GM23338 (cell line): ENCODE results near the gene ZNF469. TPM values are rescaled to one million over a fixed set of nuclear protein-coding genes. Genes with fewer than 3 reads are reported as not detected.

ENCODE experiments used
- ATAC-seq: fragments of 200-7000 bp; cut with Tn5 transposase; 3 replicates; pipeline ENCODE4 v1.9.1; 2020
- DNase-seq: peaks from one replicate; pipeline ENCODE4 v3.0.0-alpha.2; 2015; ENCODE audit warnings: low spot score
- H2AFZ ChIP-seq: fragments of 200-600 bp; sonication (generic); 2 replicates; pipeline ENCODE4 v1.8.0; 2016; ENCODE audit warnings: antibody characterized with exemption, mild to moderate bottlenecking, moderate library complexity
- H3F3A ChIP-seq: fragments of 200-600 bp; sonication (generic); replicated peaks from 2 replicates; pipeline ENCODE4 v1.8.0; 2017; ENCODE audit warnings: antibody characterized with exemption, mixed run types, low read depth
- H3K27ac ChIP-seq: fragments of 200-600 bp; sonication (generic); 2 replicates; pipeline ENCODE4 v1.6.1; 2016; ENCODE audit warnings: low read depth
- H3K27me3 ChIP-seq: fragments of 200-600 bp; sonication (generic); 2 replicates; pipeline ENCODE4 v1.8.0; 2016; ENCODE audit warnings: mild to moderate bottlenecking, mixed run types, moderate library complexity; ENCODE audit not compliant: insufficient read depth
- H3K36me3 ChIP-seq: fragments of 200-600 bp; sonication (generic); 2 replicates; pipeline ENCODE4 v1.8.0; 2016; ENCODE audit warnings: mild to moderate bottlenecking; ENCODE audit not compliant: insufficient read depth
- H3K4me1 ChIP-seq: fragments of 200-600 bp; sonication (generic); 2 replicates; pipeline ENCODE4 v1.8.0; 2016; ENCODE audit warnings: mild to moderate bottlenecking, moderate library complexity; ENCODE audit not compliant: insufficient read depth
- H3K4me2 ChIP-seq: fragments of 200-600 bp; sonication (generic); 2 replicates; pipeline ENCODE4 v1.7.1; 2017; ENCODE audit warnings: mixed run types
- H3K4me3 ChIP-seq: fragments of 200-600 bp; sonication (generic); 2 replicates; pipeline ENCODE4 v1.6.1; 2016; ENCODE audit warnings: mixed run types
- H3K79me2 ChIP-seq: fragments of 200-600 bp; sonication (generic); replicated peaks from 2 replicates; pipeline ENCODE4 v1.8.0; 2017; ENCODE audit warnings: mild to moderate bottlenecking; ENCODE audit not compliant: insufficient read depth
- H3K9me2 ChIP-seq: fragments of 200-600 bp; sonication (generic); 2 replicates; pipeline ENCODE4 v1.8.0; 2017; ENCODE audit not compliant: insufficient read depth
- H4K20me1 ChIP-seq: fragments of 200-600 bp; sonication (generic); replicated peaks from 2 replicates; pipeline ENCODE4 v1.8.0; 2017; ENCODE audit warnings: mild to moderate bottlenecking; ENCODE audit not compliant: insufficient read depth
- H3K27ac Mint-ChIP-seq: 2 replicates; pipeline ENCODE4 v1.8.0; 2020; ENCODE audit warnings: inconsistent platforms, mild to moderate bottlenecking, moderate library complexity, mixed read lengths
- H3K27me3 Mint-ChIP-seq: 3 replicates; pipeline ENCODE4 v1.8.0; 2022; ENCODE audit warnings: low read depth, mild to moderate bottlenecking, moderate library complexity, mixed read lengths, inconsistent platforms; ENCODE audit not compliant: insufficient read depth, poor library complexity
- H3K36me3 Mint-ChIP-seq: 3 replicates; pipeline ENCODE4 v1.8.0; 2021; ENCODE audit warnings: low read depth, mild to moderate bottlenecking, inconsistent platforms, moderate library complexity, mixed read lengths
- H3K4me1 Mint-ChIP-seq: 3 replicates; pipeline ENCODE4 v1.8.0; 2020; ENCODE audit warnings: mild to moderate bottlenecking, inconsistent platforms, mixed read lengths
- H3K4me3 Mint-ChIP-seq: 3 replicates; pipeline ENCODE4 v1.8.0; 2021; ENCODE audit warnings: moderate library complexity, mild to moderate bottlenecking, inconsistent platforms, mixed read lengths
- H3K9me3 Mint-ChIP-seq: 3 replicates; pipeline ENCODE4 v1.8.0; 2020; ENCODE audit warnings: moderate library complexity, mild to moderate bottlenecking, inconsistent platforms, mixed read lengths
- CREB1 ChIP-seq: fragments of 250-450 bp; sonication (Bioruptor Pico); IDR thresholded peaks from 2 replicates; pipeline ENCODE4 v1.5.0; 2020; ENCODE audit warnings: low read depth, mild to moderate bottlenecking, moderate library complexity
- CTCF ChIP-seq, 2 experiments: fragments of 200-600 bp in 1 of 2; sonication (generic) in 1 of 2; conservative IDR thresholded peaks; 2 replicates each; pipeline versions ENCODE4 v1.5.1 to v1.6.1; 2016 to 2017; ENCODE audit warnings: antibody characterized with exemption in 2 of 2, low read depth in 2 of 2, mild to moderate bottlenecking in 2 of 2, moderate library complexity in 1 of 2
- NANOG ChIP-seq: IDR thresholded peaks from 2 replicates; pipeline ENCODE4 v1.6.1; 2016; ENCODE audit warnings: antibody characterized with exemption, borderline replicate concordance
- ZNF331 ChIP-seq: fragments of 250-450 bp; sonication (Bioruptor Pico); IDR thresholded peaks from 2 replicates; pipeline ENCODE4 v1.5.0; 2020; ENCODE audit warnings: low read depth, mild to moderate bottlenecking, moderate library complexity
- polyA plus RNA-seq: library from polyadenylated mRNA; unstranded; fragments of >200 nt; fragmentation: Nextera tagmentation; extraction: Ambion mirVana; gene quantifications from 2 replicates; pipeline ENCODE4 v1.2.1, GENCODE V29; 2016
- total RNA-seq: library from RNA; depleted of rRNA; stranded (reverse); fragments of >200 nt; shearing (Covaris generic); gene quantifications from 2 replicates; pipeline ENCODE4 v1.2.3, GENCODE V29; 2014
- TF ChIP-seq, protein P1 (sequence below): IDR thresholded peaks from one replicate; pipeline ENCODE4 v1.6.1; 2018; ENCODE audit warnings: antibody characterized with exemption; ENCODE audit not compliant: unreplicated experiment

ZNF469 gene
- total and polyA plus RNA-seq, 2 experiments from 2014 or later = 0.23 to 1.9 TPM

DNA sequence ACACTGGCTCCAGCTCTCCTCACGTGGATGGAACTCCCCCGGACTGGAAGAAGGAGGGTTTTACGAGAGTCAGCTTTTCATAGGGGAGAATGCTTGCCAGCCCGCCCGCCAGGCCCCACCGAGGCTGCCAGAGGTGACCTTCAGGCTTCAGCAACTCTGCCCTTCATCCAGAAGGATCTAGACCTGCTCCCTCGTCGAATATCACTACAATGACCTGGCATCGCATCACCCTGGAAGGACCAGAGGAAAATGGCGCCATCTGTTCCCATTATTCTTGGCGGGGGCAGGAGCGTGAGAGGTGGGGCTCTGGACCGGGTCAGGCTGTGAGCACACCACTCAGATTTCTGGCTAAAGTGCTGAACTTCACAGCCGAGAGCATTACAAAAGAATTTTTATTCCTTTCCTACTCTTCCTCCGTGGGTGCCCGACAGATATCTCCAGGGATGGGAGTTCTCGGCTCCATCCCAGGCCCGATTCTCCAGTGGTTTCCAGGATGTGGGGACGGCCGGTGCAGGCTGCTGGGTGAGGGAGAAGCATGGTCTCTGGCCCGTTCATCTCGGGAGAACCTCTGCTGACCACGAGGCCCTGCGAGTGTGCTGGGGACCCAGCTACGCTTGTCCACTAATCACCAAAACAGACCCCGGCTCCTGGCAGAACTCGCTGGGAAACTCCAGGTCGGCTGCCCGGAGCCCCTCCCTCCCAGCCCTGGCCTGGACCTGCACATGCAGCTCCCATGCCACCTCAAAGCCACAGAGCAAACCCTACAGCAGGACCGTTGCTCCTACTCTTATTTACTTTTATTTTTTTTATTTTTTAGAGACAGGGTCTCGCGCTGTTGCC lies 36.8 kb upstream of the ZNF469 start:
- peaks cover 6% of the 10 kb centered on the region for H3K27me3 Mint-ChIP-seq

More for the DNA sequence above, 36.8 kb upstream of the ZNF469 start:
- no peak overlapping the region for H3K27ac ChIP-seq
- Mint-ChIP-seq H3K9me3 (peaks cover 9% of the 10 kb centered on the region), H3K4me3 (no peak overlapping the region), H3K4me1 (no peaks in the 10 kb centered on the region; the same call in 2 of the 3 replicates), H3K27ac (no peak overlapping the region), H3K36me3 (peaks cover 3% of the 10 kb centered on the region; the same call in 1 of the 3 replicates)
- H3K79me2 ChIP-seq = no peaks in the 10 kb centered on the region
- no peak overlapping the region for H3K4me2 ChIP-seq
- DNase-seq = no peak
- no peaks in the 10 kb centered on the region for H3K36me3 ChIP-seq
- no peak overlapping the region for H2AFZ ChIP-seq
- ATAC-seq = no peak
- no peaks in the 10 kb centered on the region for H3K4me1 ChIP-seq
- H4K20me1 ChIP-seq = no peaks in the 10 kb centered on the region
- no peak for TF ChIP-seq NANOG
- TF ChIP-seq CREB1 = no peak
- TF ChIP-seq CTCF (conservative IDR thresholded peaks at IDR 0.05; ENCODE audit: low read depth in 2 of 2) = no peak
- no peak for TF ChIP-seq ZNF331 (CRISPR knock-in tag)
- TF ChIP-seq, protein P1, sequence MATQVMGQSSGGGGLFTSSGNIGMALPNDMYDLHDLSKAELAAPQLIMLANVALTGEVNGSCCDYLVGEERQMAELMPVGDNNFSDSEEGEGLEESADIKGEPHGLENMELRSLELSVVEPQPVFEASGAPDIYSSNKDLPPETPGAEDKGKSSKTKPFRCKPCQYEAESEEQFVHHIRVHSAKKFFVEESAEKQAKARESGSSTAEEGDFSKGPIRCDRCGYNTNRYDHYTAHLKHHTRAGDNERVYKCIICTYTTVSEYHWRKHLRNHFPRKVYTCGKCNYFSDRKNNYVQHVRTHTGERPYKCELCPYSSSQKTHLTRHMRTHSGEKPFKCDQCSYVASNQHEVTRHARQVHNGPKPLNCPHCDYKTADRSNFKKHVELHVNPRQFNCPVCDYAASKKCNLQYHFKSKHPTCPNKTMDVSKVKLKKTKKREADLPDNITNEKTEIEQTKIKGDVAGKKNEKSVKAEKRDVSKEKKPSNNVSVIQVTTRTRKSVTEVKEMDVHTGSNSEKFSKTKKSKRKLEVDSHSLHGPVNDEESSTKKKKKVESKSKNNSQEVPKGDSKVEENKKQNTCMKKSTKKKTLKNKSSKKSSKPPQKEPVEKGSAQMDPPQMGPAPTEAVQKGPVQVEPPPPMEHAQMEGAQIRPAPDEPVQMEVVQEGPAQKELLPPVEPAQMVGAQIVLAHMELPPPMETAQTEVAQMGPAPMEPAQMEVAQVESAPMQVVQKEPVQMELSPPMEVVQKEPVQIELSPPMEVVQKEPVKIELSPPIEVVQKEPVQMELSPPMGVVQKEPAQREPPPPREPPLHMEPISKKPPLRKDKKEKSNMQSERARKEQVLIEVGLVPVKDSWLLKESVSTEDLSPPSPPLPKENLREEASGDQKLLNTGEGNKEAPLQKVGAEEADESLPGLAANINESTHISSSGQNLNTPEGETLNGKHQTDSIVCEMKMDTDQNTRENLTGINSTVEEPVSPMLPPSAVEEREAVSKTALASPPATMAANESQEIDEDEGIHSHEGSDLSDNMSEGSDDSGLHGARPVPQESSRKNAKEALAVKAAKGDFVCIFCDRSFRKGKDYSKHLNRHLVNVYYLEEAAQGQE = no peak
- H3K9me2 ChIP-seq = no peaks in the 10 kb centered on the region
- H3F3A ChIP-seq = no peaks in the 10 kb centered on the region
- no peak overlapping the region for H3K4me3 ChIP-seq
- no peaks in the 10 kb centered on the region for H3K27me3 ChIP-seq
